Suprapubic skin (tissue), 4 donors: Measurements from ENCODE around the gene PRR36. TPM values are rescaled to one million over a fixed set of nuclear protein-coding genes. Genes with fewer than 3 reads are reported as not detected.
"Not testable (repeated sequence)": the region's sequence is repeated elsewhere in the genome, so short reads cannot be mapped to it uniquely, and the experiment has no call there.

Experiments
- DNase-seq, 2 donors: peaks; one replicate each; pipeline ENCODE4 v3.0.0-alpha.2; 2019; ENCODE audit warnings: low spot score in 2 of 2
- H3K27ac ChIP-seq: fragments of 200-600 bp; sonication (generic); one replicate; pipeline ENCODE4 v1.5.1; 2019
- H3K27me3 ChIP-seq: fragments of 200-600 bp; sonication (generic); one replicate; pipeline ENCODE4 v1.5.1; 2019
- H3K36me3 ChIP-seq: fragments of 200-600 bp; sonication (generic); one replicate; pipeline ENCODE4 v1.5.1; 2019
- H3K4me1 ChIP-seq: fragments of 200-600 bp; sonication (generic); one replicate; pipeline ENCODE4 v1.5.1; 2019
- H3K4me3 ChIP-seq: fragments of 200-600 bp; sonication (generic); one replicate; pipeline ENCODE4 v1.5.1; 2019; ENCODE audit warnings: mild to moderate bottlenecking
- H3K9me3 ChIP-seq: fragments of 200-600 bp; sonication (generic); one replicate; pipeline ENCODE4 v1.5.1; 2019
- EP300 ChIP-seq: sonication (generic); formaldehyde crosslinking; IDR thresholded peaks from one replicate; pipeline ENCODE4 v1.6.1; 2017; ENCODE audit warnings: antibody characterized with exemption
- POLR2A ChIP-seq, 2 donors: fragments of 450-650 bp; IDR thresholded peaks; one replicate each; pipeline ENCODE4 v1.6.1; 2017; ENCODE audit warnings: antibody characterized with exemption in 2 of 2, mild to moderate bottlenecking in 2 of 2, moderate library complexity in 2 of 2
- POLR2AphosphoS5 ChIP-seq, 3 donors: sonication (generic); formaldehyde crosslinking; IDR thresholded peaks; one replicate each; pipeline ENCODE4 v1.6.1; 2017; ENCODE audit warnings: antibody characterized with exemption in 3 of 3
- WGBS: methylation state at CpG from one replicate; pipeline ENCODE4 v1.1.5; 2018; 5-methylcytosine and 5-hydroxymethylcytosine counted together
- total RNA-seq, 4 donors: library from RNA; depleted of rRNA; stranded (reverse); fragments of >200 nt; gene quantifications; one replicate each; pipeline ENCODE4 v1.1.0, GENCODE V29; 2016
- TF ChIP-seq, protein P1 (sequence below), 2 donors: fragments of 200-600 bp in 1 of 2; fragments of 450-650 bp in 1 of 2; sonication (generic) in 1 of 2; IDR thresholded peaks; one replicate each; pipeline ENCODE4 v1.5.1; 2016 to 2019; ENCODE audit warnings: antibody characterized with exemption in 2 of 2, mild to moderate bottlenecking in 1 of 2, moderate library complexity in 1 of 2

The PRR36 gene
- total RNA-seq, 4 donors from 2014 or later: 0.26 to 1.1 (median 0.74) TPM

DNA sequence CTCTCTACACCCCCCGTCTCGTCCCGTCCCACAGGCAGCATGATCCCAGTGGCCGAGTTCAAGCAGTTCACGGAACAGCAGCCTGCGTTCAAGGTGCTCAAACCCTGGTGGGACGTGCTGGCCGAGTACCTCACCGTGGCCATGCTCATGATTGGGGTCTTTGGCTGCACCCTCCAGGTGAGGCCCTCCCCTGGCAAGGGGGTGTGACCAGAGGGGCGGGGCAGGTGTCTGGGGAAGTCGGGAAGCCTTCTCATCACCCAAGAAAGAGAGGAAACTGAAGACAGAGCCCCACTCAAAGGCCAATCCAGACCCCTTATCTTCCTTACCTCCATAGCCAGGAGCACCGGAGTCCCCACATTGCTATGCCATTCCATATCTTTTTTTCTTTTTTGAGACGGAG lies 21.4 kb upstream of the PRR36 start:
- no peak for TF ChIP-seq EP300
- TF ChIP-seq POLR2AphosphoS5 (IDR thresholded peaks at IDR 0.05): no peak
- TF ChIP-seq, protein P1, sequence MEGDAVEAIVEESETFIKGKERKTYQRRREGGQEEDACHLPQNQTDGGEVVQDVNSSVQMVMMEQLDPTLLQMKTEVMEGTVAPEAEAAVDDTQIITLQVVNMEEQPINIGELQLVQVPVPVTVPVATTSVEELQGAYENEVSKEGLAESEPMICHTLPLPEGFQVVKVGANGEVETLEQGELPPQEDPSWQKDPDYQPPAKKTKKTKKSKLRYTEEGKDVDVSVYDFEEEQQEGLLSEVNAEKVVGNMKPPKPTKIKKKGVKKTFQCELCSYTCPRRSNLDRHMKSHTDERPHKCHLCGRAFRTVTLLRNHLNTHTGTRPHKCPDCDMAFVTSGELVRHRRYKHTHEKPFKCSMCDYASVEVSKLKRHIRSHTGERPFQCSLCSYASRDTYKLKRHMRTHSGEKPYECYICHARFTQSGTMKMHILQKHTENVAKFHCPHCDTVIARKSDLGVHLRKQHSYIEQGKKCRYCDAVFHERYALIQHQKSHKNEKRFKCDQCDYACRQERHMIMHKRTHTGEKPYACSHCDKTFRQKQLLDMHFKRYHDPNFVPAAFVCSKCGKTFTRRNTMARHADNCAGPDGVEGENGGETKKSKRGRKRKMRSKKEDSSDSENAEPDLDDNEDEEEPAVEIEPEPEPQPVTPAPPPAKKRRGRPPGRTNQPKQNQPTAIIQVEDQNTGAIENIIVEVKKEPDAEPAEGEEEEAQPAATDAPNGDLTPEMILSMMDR (IDR thresholded peaks at IDR 0.05): no peak
- TF ChIP-seq POLR2A (IDR thresholded peaks at IDR 0.05): no peak
- no peak overlapping the region for H3K27ac ChIP-seq
- WGBS: 83% methylated on average over 12 of the region's 13 CpGs
- H3K36me3 ChIP-seq: peaks cover 9% of the 10 kb centered on the region
- H3K9me3 ChIP-seq: no peaks in the 10 kb centered on the region
- DNase-seq: no peak
- no peak overlapping the region for H3K4me3 ChIP-seq
- H3K4me1 ChIP-seq: peaks cover 28% of the 10 kb centered on the region
- no peaks in the 10 kb centered on the region for H3K27me3 ChIP-seq

DNA sequence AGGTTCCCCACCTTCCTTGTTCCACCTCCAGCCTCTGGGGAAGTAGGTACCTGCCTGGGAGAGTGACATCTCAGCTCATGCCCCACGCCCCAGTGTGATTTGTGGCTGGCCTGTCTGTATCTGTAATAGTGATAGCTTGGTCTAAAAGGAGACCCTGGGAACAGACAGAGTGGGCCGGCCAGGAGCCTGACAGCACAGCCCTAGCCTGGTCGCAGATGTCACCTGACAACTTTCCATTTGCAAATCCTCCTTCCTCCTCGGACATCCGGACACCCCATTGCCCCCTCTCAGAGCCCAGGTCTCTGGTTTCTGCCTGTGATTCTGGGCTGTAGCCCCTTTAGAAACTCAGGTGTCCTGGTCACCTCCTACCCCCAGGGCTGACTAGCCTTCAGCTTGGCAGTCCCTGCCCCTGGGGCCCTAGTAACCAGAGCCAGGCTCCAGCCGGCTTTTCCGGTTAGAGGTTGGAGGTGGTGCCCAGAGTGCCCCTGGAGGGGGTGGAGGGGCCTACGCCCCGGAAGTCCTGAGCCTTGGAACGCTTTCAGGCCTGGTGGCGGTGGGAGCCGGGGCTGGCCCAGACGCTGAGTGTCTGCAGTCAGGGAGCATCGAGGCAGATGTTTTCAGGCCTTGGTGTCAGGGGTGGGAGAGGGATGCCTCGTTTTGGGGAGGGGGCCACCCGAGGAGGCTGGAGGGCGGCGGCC lies 20.6 kb upstream of the PRR36 start:
- 54% methylated on average over 4 of the region's 18 CpGs for WGBS
- Histone ChIP-seq H3K4me1 (peaks cover 19% of the 10 kb centered on the region), H3K27me3 (no peaks in the 10 kb centered on the region), H3K4me3 (no peak overlapping the region), H3K9me3 (no peaks in the 10 kb centered on the region), H3K27ac (peak overlapping the region; percentile 15), H3K36me3 (peaks cover 9% of the 10 kb centered on the region)
- DNase-seq: no peak
- no peak for TF ChIP-seq EP300
- no peak for TF ChIP-seq POLR2A (IDR thresholded peaks at IDR 0.05)
- no peak for TF ChIP-seq POLR2AphosphoS5 (IDR thresholded peaks at IDR 0.05)
- TF ChIP-seq, protein P1 (IDR thresholded peaks at IDR 0.05): no peak

DNA sequence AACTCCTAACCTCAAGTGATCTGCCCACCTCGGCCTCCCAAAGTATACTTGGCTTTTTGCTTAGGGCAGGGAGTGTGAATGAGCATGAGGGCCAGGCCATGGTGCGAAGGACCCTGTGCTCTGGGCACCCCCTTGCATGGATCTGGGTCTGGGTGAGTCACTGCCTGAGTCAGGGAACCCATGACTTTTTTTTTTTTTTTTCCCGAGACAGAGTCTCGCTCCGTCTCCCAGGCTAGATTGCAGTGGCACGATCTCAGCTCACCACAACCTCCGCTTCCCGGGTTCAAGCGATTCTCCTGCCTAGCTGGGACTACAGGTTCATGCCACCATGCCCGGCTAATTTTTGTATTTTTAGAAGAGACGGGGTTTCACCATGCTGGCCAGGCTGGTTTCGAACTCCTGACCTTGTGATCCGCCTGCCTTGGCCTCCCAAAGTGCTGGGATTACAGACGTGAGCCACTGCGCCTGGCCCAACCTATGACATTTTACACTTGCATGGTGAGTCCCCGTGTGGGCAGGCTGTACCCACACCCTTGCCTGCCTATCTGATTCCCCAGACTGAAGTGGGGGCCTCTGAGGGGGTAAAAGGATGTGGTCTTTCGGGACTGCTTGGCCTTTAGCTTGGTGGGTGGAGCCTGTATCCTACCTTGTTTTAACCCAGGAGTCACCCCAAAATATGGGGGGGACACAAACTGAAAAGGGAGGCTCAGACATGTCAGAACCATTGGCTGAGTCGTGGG lies 19.3 kb upstream of the PRR36 start:
- not testable (repeated sequence) for H3K27me3 ChIP-seq, H3K36me3 ChIP-seq, DNase-seq, H3K9me3 ChIP-seq, H3K27ac ChIP-seq, H3K4me3 ChIP-seq
- WGBS: 85% methylated on average over 17 of the region's 18 CpGs
- peaks cover 27% of the 10 kb centered on the region for H3K4me1 ChIP-seq

DNA sequence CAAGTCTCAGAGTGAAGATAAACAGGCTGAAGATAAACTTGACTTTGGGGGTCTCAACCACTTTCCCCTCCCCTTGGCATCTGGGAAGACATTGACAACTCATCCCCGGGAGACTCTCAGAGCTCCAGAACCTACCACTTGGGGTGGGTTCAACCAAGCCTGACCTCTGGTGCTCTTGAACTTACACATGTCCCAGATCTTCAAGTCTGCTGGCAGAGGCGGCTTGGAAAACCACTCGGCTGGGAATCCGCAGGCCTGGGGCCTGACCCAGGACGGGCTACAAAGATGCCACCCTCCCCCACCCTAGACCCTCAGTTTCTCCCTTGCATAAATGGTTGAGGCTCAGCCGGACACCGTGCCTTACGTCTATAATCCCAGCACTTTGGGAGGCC lies 14.6 kb upstream of the PRR36 start:
- peaks cover 17% of the 10 kb centered on the region for H3K4me1 ChIP-seq
- no peak for DNase-seq
- H3K9me3 ChIP-seq: no peaks in the 10 kb centered on the region
- TF ChIP-seq EP300 (no peak), POLR2AphosphoS5 (IDR thresholded peaks at IDR 0.05) (no peak), POLR2A (IDR thresholded peaks at IDR 0.05) (no peak)
- TF ChIP-seq, protein P1 (IDR thresholded peaks at IDR 0.05): no peak
- 70% methylated on average over 8 of the region's 8 CpGs for WGBS
- peak overlapping the region; percentile 57 for H3K4me3 ChIP-seq
- peaks cover 10% of the 10 kb centered on the region for H3K27me3 ChIP-seq
- H3K27ac ChIP-seq: peak overlapping the region; percentile 18
- no peaks in the 10 kb centered on the region for H3K36me3 ChIP-seq

DNA sequence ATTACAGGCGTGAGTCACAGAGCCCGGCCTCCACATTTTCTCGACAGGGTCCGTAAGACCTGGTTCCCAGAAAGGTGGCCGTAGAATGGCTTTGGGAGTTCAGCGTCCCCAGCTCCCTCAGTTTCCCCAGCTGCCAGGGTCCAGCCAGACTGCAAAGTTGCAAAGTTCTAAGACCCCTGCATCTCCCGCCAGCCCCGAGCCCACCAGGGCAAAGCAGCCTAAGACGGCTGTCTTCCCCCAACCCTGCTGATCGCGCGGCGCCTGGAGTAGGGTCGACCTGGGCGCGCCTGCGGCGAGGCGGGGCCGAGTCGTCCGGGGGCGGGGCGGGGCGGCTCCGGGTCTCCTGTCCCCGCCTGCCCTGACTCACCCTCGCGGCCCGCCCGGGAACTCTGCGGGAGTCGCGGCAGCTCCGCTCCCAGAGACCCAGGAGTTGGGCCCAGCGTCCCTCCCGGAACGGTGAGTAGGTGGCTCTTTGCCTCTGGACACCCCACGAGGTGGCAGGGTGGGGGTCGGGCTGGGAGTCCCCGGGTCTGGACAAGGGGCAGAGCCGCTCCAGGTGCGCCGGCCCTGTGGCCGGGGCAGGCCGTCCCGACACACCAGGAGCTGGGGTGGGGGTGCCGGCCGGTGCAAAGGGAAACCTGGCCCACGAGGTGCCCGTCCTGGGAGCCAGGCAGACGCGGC lies 14.1 kb upstream of the PRR36 start, which contains the start of gene LRRC8E:
Gene LRRC8E (plus strand): TSS at position 366 of the 681 bp plus-strand sequence. CDS start 7,094 bp downstream, outside the sequence.
- Histone ChIP-seq H3K4me3 (peak within 1 kb of the TSS; percentile 57), H3K9me3 (no peaks in the 10 kb centered on the region), H3K27me3 (peaks cover 10% of the 10 kb centered on the region), H3K36me3 (no peaks in the 10 kb centered on the region), H3K27ac (peak within 1 kb of the TSS; percentile 18), H3K4me1 (peaks cover 17% of the 10 kb centered on the region)
- DNase-seq: peak in 1 of 2 donors; percentile 69
- TF ChIP-seq, protein P1 (IDR thresholded peaks at IDR 0.05): no peak
- TF ChIP-seq POLR2A (IDR thresholded peaks at IDR 0.05) (no peak), EP300 (no peak), POLR2AphosphoS5 (IDR thresholded peaks at IDR 0.05) (no peak)
- 15% methylated on average over 12 of the region's 53 CpGs for WGBS
